NCI-H128 (cell line): Measurements from ENCODE around the gene JOSD2.

Experiments used
- DNase-seq: peaks from one replicate; lab custom pipeline; 2025; ENCODE audit not compliant: unreplicated experiment; lab: John Stamatoyannopoulos, UW

Gene JOSD2

DNA sequence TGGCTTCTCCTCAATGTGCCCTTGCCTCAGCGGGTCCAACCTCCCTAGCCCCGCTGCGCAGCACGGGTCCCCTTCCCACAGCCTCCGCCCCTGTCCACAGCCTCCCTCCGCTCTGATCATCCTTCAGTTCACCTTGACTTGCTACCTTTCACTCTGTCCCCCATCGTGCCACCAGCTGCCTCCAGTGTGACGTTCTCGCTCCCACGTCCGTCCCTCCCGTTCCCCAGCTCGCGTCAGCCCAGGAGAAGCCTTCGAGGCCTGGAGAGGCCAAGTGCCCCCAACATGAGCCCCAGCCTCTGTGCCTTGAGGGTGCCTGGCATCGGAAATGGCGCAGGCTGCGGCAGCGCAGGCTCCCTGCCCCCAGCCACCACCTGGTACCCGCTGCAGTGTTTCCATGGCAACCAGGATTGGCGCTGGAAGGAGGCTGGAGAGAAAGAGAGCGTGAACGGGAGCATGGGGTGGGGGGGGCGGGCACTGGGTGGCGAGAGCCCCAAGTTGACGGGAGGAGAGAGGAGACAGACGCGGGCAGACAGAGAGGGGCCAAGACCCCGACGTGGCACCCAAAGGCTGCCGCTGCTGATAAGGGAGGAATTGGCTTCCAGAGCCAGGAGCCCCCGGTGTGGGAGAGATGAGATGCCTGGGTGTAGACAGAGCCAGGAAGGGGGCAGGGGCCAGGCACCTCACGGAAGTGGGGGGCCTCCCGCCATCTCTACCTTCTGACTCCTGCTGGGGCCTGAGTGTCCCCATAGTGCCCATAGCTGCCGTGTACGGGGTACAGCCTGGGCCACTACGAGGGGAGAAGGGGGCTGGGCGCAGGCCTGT is 3.6 kb upstream of the JOSD2 start:
- DNase-seq = peak; percentile 37

DNA sequence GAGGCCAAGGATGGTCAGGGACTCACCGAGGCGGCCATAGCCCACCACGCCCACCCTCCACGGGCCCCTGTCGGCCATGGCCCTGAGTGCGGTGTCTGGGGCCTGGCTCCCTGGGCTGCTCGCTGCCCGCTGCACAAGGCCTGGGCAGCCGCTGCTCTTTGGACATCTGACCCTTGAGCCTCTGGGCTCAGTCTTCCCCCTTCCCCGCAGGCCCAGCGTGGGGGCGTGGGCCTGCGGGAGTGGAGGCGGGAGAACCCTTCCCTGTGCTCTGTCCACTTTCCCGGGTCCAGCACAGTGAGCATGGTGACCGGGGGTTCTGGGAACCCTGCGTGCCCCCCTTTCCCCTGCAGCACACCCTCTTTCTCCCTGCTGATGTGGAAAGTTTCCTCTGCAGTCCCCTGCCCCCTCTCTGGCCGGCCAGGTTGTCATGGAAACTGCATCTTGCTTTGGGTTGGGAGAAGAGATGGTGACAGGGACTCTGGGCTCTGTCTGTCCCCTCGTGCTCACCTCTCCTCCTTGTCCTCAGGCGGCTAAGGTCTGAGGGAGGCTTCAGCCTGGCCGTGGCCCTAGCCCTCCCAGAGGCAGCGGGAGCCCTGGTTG is 2.9 kb upstream of the JOSD2 start, which contains the start of gene ASPDH:
Gene ASPDH (minus strand): TSS at position 168 of the 600 bp plus-strand sequence. CDS start 90 bp downstream, at position 78.
- no peak for DNase-seq

- DNase-seq = no peak
Observed at GRCh38 chr19:50512999-50513745, 2.2 kb upstream of the JOSD2 start.

GRCh38 chr19:50512112-50512998 is 1.4 kb upstream of the JOSD2 start:
- DNase-seq = no peak

DNA sequence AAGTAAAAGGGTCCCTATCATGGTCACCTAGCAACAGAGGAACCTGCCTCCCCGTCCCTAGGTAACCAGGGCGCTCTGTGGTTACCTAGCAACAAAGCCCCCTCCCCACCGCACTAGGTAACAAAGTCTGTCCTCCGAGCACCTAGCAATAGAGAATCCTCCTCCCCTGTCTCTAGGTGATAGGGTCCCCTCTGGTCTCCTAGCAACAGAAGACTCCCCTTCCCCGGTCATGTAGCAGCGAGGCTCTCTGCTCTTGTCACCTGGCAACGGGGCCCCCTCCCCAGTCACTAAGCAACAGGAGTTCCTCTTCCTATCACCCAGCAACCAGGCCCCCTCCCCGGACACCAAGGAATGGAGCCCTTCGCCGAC is 307 bp downstream of the JOSD2 start:
- DNase-seq = peak; percentile 89

- no peak for DNase-seq
Observed at GRCh38 chr19:50510121-50510670, 795 bp downstream of the JOSD2 start.

GRCh38 chr19:50509366-50509765 is 1.6 kb downstream of the JOSD2 start:
- no peak for DNase-seq

- DNase-seq = no peak
Observed at GRCh38 chr19:50508843-50509190, 2.2 kb downstream of the JOSD2 start.

- no peak for DNase-seq
Observed at GRCh38 chr19:50507376-50507775, 3.6 kb downstream of the JOSD2 start.

DNA sequence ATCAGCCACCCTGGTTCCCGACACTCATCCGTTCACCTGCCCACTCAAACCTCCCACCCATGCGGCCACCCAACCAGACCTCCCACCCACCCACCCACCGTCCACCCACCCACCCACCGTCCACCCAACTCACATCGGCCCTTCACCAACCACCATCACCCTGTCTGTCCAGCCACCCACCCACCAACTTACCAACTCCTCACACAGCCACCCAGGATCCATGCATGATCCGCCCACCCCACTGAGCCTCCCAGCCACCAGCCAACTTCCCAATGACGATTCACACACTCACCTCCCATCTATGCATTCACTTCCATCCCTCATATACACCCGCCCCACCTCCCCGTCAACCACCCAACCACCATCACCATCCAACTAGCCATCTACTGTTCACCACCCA is 4.3 kb downstream of the JOSD2 start:
- no peak for DNase-seq

DNA sequence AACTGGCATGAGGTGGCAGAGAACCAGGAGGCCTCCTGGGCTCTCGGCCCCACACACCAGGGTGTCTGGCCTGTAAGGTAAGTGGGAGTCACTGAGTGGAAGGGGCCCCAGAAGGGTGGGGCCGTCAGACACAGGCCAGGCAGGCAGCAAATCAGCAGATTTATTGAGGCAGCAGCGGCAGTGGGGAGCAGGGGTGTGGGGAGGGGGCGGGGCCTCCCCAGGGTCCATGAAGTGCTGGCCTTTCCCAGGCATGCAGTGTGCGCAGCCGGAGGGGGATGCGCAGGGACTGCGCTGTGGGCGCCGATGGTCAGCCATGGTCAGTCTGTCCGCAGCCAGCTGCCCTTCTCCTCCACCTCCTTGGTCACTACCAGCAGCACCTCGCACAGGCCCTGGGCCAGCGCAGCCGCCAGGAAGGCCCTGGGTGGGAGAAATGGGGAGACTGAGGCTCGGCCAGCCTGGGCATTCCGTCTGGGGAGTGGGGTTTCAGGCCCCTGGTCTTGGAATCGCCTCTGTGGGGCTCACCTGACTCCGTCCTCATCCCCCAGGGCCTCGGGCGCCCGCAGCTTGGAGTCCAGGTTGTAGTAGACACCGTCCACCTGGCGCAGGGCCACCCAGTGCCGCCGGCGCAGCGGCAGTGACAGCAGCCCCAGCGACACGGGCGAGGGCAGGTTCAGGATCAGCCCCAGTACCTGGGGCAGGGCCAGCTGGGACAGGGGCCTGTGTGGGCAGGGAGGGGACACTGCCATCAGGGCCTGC is 5.0 kb downstream of the JOSD2 start:
- no peak for DNase-seq

DNA sequence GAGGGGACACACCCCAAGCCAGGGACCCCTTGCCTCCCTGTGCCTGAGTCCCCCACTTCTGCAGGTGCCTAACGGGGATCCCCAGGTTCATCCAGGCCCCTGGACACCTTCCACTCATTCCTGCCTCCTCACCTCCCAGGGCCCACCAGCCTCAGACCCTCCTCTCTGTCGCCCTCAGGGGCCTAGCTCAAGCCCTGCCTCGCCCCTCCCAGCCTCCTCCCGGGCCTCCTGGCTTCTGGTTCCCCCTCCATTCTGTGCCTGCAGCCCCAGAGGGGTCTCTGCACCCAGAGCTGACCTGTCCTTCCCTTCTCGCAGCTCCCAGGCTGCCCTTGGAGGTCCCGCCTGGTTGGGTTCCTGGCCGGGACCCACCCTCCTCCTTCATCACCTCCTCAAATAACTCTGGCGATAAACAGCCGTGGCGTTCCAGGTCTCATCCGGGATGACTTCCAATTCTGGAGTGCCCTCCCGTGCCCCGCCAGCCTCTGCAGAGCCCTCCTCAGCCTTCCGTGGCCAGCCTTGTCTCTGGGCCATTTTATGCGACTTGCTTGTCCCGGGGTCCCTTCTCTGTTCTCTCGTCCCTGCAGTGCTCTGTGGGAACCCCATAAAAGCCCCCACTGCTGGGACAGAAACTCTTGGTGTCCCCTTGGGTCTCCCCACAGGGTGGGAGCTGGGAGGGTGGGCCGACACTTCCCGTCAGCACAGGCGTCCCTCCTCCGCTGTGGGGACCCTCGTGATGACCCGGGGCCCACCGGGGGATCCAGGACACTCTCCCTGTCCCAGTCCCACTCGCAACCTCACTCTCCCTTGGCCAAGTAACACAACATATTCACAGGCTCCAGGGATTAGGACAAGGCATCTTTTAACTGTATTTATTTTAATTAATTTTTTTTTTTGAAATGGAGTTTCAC is 9.2 kb downstream of the JOSD2 start:
- DNase-seq = no peak

DNA sequence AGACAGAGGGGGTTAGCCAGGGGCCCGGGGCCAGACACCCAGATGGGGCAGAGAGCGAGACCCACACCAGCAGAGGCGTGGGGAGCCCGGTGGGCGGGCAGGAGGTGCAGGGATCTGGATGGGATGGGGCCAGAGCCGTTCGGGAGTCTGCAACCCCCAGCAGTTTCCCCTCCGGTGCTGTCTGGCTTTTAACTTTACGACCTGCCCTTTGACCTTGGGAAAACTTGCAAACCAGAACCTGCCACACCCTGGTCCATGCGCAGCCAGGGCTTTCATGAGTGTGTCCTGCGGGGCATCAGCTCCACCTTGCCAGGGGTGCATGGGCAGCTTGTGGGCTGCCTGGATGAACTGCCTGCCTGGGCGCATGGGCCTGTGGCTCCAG is 9.8 kb downstream of the JOSD2 start:
- no peak for DNase-seq

DNA sequence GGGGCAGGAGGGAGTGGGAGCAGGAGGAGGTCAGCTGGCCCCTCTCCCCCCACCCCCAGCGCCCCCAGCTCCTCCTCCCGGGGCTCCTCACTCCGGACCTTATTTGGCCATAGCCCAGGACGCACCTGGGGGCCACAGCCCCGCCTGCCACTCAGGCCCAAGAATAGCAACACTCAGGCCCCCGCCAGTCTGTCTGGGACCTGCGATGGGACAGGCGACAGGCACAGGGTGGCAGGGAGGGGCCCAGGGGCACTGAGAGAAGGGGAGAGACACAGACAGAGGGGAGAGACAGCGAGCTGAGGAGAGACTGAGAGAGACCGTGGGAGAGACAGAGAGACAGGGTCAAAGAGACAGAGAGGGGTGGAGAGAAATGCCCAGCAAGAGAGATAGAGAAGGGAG is 10.2 kb downstream of the JOSD2 start:
- DNase-seq = no peak

DNA sequence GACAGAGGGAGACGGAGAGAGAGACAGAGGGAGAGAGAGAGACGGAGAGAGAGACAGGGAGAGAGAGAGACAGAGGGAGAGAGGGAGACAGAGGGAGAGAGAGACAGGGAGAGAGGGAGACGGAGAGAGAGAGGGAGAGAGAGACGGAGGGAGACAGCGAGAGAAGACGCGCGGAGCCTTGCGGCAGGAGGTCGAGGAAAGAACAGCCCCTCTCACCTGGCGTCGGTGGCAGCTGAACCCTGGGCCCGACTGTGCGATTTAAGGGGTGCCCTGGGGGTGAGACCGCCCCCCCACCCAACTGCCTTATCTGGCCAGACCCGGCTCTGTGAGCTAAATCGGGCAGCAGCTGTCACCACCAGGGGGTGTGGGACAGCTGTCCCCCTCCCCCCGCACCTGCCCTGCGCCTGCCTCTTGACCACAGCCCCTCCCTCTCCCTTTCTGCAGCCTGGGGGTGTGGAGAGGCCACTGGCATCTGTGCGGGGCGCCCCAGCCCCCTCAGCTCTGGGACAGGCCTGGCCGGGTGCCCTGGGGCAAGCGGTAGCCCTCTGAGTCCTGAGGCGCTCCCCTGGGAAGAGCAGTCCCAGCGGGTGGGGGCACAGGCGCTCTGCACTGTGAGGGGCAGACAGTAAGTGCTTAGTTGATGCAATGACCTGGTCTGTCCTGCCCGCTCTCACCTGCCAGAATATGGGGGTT is 10.8 kb downstream of the JOSD2 start:
- DNase-seq = no peak

- no peak for DNase-seq
Observed at GRCh38 chr19:50498219-50499056, 12.6 kb downstream of the JOSD2 start.

DNA sequence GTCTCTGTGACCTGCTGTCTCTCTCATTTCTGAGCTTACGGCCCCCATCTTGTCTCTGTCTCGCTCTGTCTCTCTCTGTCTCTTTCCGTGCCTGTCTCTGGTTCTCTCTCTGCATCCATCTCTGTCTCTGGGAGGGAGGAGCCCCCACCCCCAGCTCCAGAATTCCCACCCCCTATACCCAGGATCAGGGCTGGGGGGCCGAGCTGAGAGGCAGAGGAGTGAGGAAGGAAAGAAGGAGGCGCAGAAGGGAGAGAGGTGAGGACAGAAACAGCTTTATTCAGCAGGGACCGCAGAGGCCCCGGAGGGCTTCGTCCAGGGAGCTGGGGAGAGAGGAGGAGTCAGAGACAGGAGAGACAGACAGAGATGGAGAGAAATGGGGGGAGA is 14.0 kb downstream of the JOSD2 start:
- DNase-seq = no peak
